Peyer's patch (tissue), 4 donors: Measurements from ENCODE around the gene DENND1B. TPM values are rescaled to one million over a fixed set of nuclear protein-coding genes. Genes with fewer than 3 reads are reported as not detected.

ENCODE experiments used
- DNase-seq, 3 donors: peaks; one replicate each; pipeline ENCODE4 v3.0.0-alpha.2; 2017 to 2019
- H3K27ac ChIP-seq, 4 donors: fragments of 200-600 bp; sonication (generic); one replicate each; pipeline ENCODE4 v1.5.1; 2016 to 2019
- H3K27me3 ChIP-seq, 2 donors: fragments of 200-600 bp; sonication (generic); one replicate each; pipeline ENCODE4 v1.5.1; 2019
- H3K36me3 ChIP-seq, 3 donors: fragments of 200-600 bp; sonication (generic); one replicate each; pipeline ENCODE4 v1.5.1; 2016 to 2019
- H3K4me1 ChIP-seq, 4 donors: fragments of 200-600 bp; sonication (generic); one replicate each; pipeline ENCODE4 v1.5.1; 2016 to 2019
- H3K4me3 ChIP-seq, 4 donors: fragments of 200-600 bp; sonication (generic); 1 replicate in 3 of 4; 2 replicates in 1 of 4; pipeline ENCODE4 v1.5.1; 2016 to 2019; ENCODE audit warnings: mild to moderate bottlenecking in 1 of 4
- H3K9me3 ChIP-seq, 4 donors: fragments of 200-600 bp; sonication (generic); one replicate each; pipeline ENCODE4 v1.5.1; 2016 to 2019; ENCODE audit warnings: mild to moderate bottlenecking in 1 of 4
- POLR2A ChIP-seq, 2 donors: fragments of 450-650 bp; IDR thresholded peaks; one replicate each; pipeline ENCODE4 v1.5.1; 2017; ENCODE audit warnings: antibody characterized with exemption in 2 of 2, mild to moderate bottlenecking in 2 of 2, moderate library complexity in 2 of 2
- total RNA-seq, 4 donors: library from RNA; depleted of rRNA; stranded (reverse); fragments of >200 nt; gene quantifications; one replicate each; pipeline ENCODE4 v1.1.0, GENCODE V29; 2016
- TF ChIP-seq, protein P1 (sequence below), 6 experiments: fragments of 450-650 bp in 4 of 6; fragments of 200-600 bp in 2 of 6; sonication (generic) in 1 of 6; IDR thresholded peaks; one replicate each; pipeline ENCODE4 v1.5.1; 2017 to 2019; ENCODE audit warnings: antibody characterized with exemption in 6 of 6, mild to moderate bottlenecking in 3 of 6, moderate library complexity in 1 of 6

Gene DENND1B
- total RNA-seq, 4 donors from 2014 or later = 46.2 to 84.2 (median 69.3) TPM

DNA sequence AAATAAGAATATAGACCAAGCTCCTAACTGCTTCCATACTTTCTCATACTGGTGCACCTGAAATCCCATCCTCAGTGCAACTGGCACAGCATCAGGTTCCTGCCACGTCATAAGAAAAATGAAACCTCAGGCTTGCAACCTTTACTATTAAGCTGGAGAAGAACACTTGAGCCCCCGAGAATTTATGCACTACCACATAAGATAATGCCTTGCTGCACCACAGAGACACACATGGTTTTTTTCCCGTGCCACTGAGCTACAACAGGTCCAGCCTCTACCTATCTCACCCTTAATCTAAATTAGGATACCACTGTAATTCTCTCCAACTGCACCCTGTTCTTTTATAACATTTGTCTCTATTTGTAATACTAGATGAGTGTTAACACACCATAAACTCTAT lies 174.5 kb downstream of the DENND1B start:
- Histone ChIP-seq H3K27ac (no peak overlapping the region), H3K4me3 (no peak overlapping the region), H3K27me3 (no peaks in the 10 kb centered on the region), H3K9me3 (no peaks in the 10 kb centered on the region), H3K4me1 (no peaks in the 10 kb centered on the region), H3K36me3 (no peaks in the 10 kb centered on the region)
- no peak for DNase-seq
- no peak for TF ChIP-seq POLR2A (IDR thresholded peaks at IDR 0.05)
- TF ChIP-seq, protein P1, sequence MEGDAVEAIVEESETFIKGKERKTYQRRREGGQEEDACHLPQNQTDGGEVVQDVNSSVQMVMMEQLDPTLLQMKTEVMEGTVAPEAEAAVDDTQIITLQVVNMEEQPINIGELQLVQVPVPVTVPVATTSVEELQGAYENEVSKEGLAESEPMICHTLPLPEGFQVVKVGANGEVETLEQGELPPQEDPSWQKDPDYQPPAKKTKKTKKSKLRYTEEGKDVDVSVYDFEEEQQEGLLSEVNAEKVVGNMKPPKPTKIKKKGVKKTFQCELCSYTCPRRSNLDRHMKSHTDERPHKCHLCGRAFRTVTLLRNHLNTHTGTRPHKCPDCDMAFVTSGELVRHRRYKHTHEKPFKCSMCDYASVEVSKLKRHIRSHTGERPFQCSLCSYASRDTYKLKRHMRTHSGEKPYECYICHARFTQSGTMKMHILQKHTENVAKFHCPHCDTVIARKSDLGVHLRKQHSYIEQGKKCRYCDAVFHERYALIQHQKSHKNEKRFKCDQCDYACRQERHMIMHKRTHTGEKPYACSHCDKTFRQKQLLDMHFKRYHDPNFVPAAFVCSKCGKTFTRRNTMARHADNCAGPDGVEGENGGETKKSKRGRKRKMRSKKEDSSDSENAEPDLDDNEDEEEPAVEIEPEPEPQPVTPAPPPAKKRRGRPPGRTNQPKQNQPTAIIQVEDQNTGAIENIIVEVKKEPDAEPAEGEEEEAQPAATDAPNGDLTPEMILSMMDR (IDR thresholded peaks at IDR 0.05) = no peak

DNA sequence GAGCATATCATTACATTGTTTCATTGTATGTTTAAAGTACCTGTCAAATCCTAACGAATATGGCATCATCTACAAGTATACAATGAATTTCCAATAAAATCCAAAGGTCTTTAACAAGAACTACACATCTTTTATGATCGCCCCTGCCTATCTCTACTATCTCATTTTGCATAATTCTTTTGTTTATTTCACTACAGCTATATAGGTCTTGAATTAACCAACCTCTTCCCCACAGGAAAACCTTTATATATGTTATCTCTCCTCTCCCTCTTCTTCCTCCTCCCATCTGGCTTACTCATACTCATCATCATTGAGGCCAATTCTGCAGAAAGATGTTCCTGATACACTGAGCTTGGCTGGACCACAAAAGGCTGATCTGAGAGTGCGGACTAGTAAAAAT lies 175.5 kb downstream of the DENND1B start:
- Histone ChIP-seq H3K36me3 (no peaks in the 10 kb centered on the region), H3K27ac (no peak overlapping the region), H3K27me3 (no peaks in the 10 kb centered on the region), H3K4me1 (no peaks in the 10 kb centered on the region), H3K4me3 (no peak overlapping the region), H3K9me3 (no peaks in the 10 kb centered on the region)
- no peak for DNase-seq
- no peak for TF ChIP-seq POLR2A (IDR thresholded peaks at IDR 0.05)
- TF ChIP-seq, protein P1 (IDR thresholded peaks at IDR 0.05) = no peak

DNA sequence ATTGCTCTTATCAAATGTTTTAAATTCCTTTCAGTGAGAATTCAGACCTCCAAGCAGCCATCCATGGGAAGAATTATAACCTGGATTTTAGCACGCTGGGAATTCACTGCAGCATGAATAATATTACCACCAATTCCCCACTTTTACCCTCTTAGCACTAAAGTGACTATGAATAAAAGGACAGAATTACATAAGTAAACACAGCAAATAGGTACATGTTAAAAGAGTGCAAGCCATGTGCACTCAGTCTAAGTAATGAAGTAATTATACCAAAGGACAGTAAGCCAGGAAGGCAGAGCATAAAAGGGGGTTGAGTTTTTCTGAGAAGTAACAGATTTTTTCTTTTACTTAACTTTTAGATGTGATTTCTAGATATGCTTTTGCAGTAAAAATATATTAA lies 176.3 kb downstream of the DENND1B start:
- no peaks in the 10 kb centered on the region for H3K4me1 ChIP-seq
- no peaks in the 10 kb centered on the region for H3K9me3 ChIP-seq
- no peak overlapping the region for H3K4me3 ChIP-seq
- DNase-seq = no peak
- no peak overlapping the region for H3K27ac ChIP-seq
- no peaks in the 10 kb centered on the region for H3K36me3 ChIP-seq
- H3K27me3 ChIP-seq = no peaks in the 10 kb centered on the region
- no peak for TF ChIP-seq POLR2A (IDR thresholded peaks at IDR 0.05)
- TF ChIP-seq, protein P1 (IDR thresholded peaks at IDR 0.05) = no peak

DNA sequence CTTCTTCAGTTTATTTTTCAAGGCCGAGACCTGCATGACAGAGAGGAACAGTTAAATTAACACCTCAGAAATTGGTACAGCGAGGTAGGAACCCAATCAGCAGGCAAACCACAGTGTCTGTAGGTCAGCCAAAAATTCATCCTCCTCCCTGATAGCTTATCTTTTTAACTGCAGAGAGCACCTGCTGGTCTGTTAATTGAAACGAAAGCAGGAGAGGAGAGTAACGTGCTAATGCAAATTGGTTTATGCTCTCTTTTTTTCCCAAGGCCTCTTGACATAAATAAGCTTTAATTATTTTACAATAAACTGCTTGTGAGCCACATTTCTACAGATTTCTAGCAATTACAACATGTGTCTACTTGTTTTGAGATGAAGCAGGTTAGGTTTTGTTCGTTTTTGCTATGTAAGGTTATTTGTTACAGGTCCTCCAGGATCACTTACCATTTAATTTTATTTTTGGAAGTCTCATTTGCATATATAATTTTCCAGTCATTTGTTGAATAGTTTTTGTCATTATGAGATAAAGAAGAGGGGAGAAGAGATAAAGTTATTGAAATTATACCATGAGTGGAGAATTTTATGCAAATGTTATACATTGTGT lies 179.9 kb downstream of the DENND1B start:
- TF ChIP-seq, protein P1 (IDR thresholded peaks at IDR 0.05) = no peak
- TF ChIP-seq POLR2A (IDR thresholded peaks at IDR 0.05) = no peak
- Histone ChIP-seq H3K36me3 (no peaks in the 10 kb centered on the region), H3K27ac (no peak overlapping the region), H3K4me1 (no peaks in the 10 kb centered on the region), H3K4me3 (no peak overlapping the region), H3K9me3 (no peaks in the 10 kb centered on the region), H3K27me3 (no peaks in the 10 kb centered on the region)
- DNase-seq = no peak

DNA sequence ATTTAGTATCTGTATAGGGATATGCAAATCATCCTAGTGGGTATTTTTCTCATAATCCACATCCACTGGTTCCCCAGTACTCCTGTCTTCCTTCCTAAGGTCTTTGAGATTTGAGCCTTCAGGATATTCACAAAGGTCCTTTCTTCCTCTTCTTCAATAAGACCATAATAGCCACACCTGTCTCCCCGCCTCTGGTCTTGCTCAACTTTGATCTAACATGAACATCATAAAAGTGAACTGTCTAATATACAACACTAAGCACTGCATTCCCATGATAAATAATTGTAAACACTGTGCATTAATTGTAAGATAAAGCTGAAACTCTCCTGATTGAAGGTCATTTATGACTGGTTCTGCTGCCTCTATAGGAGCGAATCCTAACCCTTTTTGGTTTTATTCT lies 184.6 kb downstream of the DENND1B start:
- no peak overlapping the region for H3K27ac ChIP-seq
- H3K4me3 ChIP-seq = no peak overlapping the region
- H3K4me1 ChIP-seq = no peaks in the 10 kb centered on the region
- TF ChIP-seq POLR2A (IDR thresholded peaks at IDR 0.05) = no peak
- TF ChIP-seq, protein P1 (IDR thresholded peaks at IDR 0.05) = no peak
- DNase-seq = peak in 1 of 3 donors; percentile 58
- no peaks in the 10 kb centered on the region for H3K27me3 ChIP-seq
- H3K9me3 ChIP-seq = no peaks in the 10 kb centered on the region
- peaks cover 0 to 6% (median 0%) of the 10 kb centered on the region in 3 donors for H3K36me3 ChIP-seq

DNA sequence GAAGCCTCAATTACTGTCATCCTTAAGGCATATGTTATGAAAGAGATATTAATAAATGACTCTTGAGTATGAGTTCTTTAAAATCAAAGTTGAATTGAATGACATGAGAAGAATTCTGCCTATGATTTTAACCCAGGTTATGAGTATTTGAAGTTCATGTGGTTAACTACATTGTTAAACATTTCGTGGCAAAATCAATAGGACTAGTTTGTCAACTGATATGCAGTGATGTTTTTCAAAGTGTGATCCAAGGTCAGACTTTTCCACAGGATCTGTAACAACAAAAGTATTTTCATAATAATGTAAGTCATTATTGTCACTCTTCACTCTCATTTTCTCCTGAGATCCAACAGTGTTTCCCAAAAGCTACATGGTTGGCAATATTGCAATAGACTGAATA lies 189.5 kb downstream of the DENND1B start:
- H3K36me3 ChIP-seq = peaks cover 0 to 26% (median 2%) of the 10 kb centered on the region in 3 donors
- H3K4me3 ChIP-seq = no peak overlapping the region
- no peak overlapping the region for H3K27ac ChIP-seq
- TF ChIP-seq POLR2A (IDR thresholded peaks at IDR 0.05) = no peak
- TF ChIP-seq, protein P1 (IDR thresholded peaks at IDR 0.05) = no peak
- H3K9me3 ChIP-seq = no peaks in the 10 kb centered on the region
- H3K27me3 ChIP-seq = no peaks in the 10 kb centered on the region
- DNase-seq = no peak
- H3K4me1 ChIP-seq = no peaks in the 10 kb centered on the region
